Astrocyte (in vitro differentiated cells and primary cell): ENCODE measurements around the gene ASPHD2.

ENCODE experiments used
- EZH2 ChIP-seq: IDR thresholded peaks from 2 replicates; pipeline ENCODE4 v1.6.1; 2012; ENCODE audit warnings: mild to moderate bottlenecking, low read length, inconsistent platforms; ENCODE audit not compliant: insufficient read depth
- TF ChIP-seq, protein P1 (sequence below): IDR thresholded peaks from 2 replicates; pipeline ENCODE4 v1.5.1; 2011; ENCODE audit warnings: low read depth, mild to moderate bottlenecking, inconsistent platforms, low read length, moderate library complexity; ENCODE audit not compliant: insufficient read depth

DNA sequence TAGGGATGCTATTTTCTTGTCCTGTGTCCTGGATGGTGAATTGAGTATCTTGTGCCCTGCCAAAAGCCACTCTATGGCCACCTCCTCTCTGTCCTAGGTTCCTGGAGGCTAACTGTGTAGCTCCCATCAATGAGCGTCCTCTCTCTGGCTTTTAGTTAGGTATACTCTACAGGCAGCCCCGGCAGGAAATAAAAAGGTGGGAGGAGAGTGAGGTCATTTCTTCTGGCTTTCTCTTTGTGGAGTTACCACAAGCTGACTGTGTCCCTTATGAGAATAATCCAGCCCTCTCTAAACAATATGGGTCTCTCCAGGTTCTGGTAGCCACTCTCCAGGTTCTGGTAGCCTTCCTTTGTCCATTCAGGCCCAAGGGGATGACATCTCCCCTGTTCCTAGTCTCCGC lies 11.7 kb upstream of the ASPHD2 start:
- TF ChIP-seq EZH2 = no peak
- TF ChIP-seq, protein P1, sequence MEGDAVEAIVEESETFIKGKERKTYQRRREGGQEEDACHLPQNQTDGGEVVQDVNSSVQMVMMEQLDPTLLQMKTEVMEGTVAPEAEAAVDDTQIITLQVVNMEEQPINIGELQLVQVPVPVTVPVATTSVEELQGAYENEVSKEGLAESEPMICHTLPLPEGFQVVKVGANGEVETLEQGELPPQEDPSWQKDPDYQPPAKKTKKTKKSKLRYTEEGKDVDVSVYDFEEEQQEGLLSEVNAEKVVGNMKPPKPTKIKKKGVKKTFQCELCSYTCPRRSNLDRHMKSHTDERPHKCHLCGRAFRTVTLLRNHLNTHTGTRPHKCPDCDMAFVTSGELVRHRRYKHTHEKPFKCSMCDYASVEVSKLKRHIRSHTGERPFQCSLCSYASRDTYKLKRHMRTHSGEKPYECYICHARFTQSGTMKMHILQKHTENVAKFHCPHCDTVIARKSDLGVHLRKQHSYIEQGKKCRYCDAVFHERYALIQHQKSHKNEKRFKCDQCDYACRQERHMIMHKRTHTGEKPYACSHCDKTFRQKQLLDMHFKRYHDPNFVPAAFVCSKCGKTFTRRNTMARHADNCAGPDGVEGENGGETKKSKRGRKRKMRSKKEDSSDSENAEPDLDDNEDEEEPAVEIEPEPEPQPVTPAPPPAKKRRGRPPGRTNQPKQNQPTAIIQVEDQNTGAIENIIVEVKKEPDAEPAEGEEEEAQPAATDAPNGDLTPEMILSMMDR = no peak
